ENCODE data around the gene BIN1.
A peak's percentile ranks its signal among the peaks of the same experiment; 100 is the strongest.

BIN1 gene

GRCh38 chr2:127106991-127107621 is at the start of gene BIN1:
BIN1 (minus strand) TSS chr2:127107154; CDS start chr2:127106943, 211 bp downstream.
- peak; percentile 76 for DNase-seq

- DNase-seq = no peak
Measured at GRCh38 chr2:127155947-127156346, 49.0 kb upstream of the BIN1 start.

DNA sequence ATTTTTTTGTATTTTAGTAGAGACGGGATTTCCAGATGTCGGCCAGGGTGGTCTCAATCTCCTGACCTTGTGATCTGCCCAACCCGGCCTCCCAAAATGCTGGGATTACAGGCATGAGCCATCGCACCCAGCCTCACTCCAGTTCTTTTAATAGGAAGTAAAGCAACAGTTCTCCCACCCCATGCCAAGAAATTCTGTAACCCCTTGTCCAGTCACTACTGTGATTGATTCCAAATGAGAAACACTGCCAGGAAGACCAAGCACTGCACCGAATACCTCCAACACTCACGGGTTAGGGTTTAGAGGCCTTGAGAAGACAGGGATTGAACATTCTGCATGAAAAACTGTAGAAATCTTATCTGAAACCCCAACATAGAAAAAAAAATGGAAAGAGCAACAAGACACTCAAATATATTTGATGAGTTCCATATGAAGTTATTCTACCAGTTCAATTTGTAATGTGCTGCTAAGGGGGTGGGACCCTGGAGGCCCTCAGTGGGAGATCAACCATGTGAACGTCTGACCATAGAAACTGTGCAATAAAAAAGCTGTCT is 48.2 kb upstream of the BIN1 start:
- DNase-seq = no peak

- DNase-seq = no peak
Measured at GRCh38 chr2:127154396-127154795, 47.4 kb upstream of the BIN1 start.

GRCh38 chr2:127153691-127154158 is 46.8 kb upstream of the BIN1 start:
- no peak for DNase-seq

- no peak for DNase-seq
Measured at GRCh38 chr2:127150996-127151395, 44.0 kb upstream of the BIN1 start.

GRCh38 chr2:127149384-127149783 is 42.4 kb upstream of the BIN1 start:
- DNase-seq = no peak

DNA sequence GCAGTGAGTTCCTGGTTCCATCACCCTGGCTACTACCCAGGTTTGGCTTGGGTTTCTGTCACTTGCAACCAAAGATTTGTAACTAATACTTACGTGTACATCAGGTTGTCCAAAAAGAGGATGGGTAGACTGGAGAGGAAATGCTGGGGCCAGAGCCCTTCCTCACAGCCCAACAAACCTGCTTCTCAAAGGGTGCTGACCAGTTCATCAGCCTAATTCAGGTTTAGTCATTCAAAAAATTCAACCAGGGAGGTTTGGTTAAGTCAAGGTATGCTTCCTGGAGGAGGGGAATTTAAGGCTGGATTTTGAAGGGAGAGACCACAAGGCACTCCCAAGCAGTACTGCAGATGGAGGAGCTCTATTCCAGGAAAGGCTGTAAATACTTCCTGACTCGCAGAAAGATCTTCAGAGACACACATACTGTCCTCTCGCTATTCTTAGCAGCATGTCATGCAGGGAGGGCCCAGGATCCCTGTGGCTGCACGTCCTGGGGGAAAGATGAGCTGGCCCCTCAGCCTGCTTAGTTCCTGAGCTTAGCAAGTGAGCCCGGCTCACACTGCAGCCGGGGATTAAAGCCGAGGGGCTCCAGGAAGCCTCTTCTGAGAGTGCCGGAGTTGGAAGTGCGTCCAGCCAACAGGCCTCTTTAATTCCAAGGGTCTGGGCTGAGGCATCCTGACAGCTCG is 40.0 kb upstream of the BIN1 start:
- no peak for DNase-seq

- no peak for DNase-seq
Measured at GRCh38 chr2:127146071-127146725, 39.2 kb upstream of the BIN1 start.

GRCh38 chr2:127145280-127145895 is 38.4 kb upstream of the BIN1 start:
- DNase-seq = no peak

- DNase-seq = no peak
Measured at GRCh38 chr2:127143841-127144782, 37.2 kb upstream of the BIN1 start.

DNA sequence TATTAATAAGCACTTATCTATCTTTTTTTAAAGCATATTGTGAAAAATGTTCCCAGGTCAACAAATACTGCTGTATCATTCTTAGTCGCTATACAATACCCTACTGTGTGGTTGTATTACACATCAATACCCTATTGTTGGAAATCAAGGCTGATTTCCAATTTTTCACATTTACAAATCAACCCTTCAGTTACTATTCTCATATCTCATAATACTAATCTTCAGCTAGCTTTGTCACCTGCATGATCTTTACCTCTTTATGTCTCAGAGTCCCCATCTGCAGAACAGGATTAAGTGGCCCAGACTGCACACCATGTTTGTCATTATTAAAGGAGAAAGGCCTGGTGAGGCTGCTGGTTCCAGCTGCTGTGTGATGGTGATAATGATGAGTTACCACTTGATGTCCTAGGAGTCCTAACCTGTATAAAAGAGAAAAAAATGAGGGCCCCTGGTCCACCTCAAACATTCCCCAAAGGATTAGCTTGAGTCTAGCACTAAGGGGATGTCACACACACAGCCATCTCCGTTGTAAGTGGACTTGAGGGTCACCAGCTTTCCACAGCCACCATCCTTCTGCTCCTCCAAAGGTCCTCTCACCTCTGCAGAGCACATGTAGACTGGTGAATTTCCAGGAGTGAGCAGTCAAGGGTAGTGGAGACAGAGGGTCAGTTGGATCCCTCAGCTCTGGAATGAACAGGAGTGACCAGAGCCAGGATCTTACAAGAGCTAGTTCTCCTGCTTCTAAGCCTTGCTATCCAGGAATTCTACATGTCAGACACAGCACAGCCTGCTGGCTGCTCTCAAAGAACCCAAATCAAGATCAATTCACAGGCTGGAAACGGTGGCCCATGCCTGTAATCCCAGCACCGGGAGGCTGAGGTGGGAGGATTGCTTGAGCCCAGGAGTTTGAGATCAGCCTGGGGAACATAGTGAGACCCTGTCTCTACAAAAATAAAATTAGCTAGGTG is 36.0 kb upstream of the BIN1 start:
- DNase-seq = no peak

GRCh38 chr2:127140538-127140937 is 33.6 kb upstream of the BIN1 start:
- no peak for DNase-seq

- DNase-seq = no peak
Measured at GRCh38 chr2:127139766-127140165, 32.8 kb upstream of the BIN1 start.

- DNase-seq = no peak
Measured at GRCh38 chr2:127138281-127138680, 31.3 kb upstream of the BIN1 start.

DNA sequence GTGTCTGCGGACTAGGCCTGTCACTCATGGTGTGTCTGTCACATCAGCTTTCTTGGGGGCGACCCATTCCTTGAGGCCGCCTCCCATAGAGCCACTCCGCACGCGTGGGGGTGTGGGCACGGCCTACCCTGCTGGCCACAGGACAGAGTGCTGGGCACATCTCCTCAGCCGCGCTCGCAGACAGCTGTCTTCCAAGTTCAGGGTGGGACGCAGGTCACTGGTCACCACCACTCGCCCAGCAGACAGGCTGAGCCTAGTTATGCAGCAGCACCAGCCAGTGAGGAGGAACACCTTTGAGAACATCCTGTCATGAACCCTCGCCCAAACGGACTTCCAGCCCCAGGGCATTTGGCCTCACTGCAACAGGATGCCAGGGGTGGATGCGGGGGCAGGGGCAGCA is 30.8 kb upstream of the BIN1 start:
- no peak for DNase-seq

GRCh38 chr2:127137225-127137624 is 30.3 kb upstream of the BIN1 start:
- no peak for DNase-seq

GRCh38 chr2:127134833-127135830 is 28.2 kb upstream of the BIN1 start:
- DNase-seq = peak; percentile 34

GRCh38 chr2:127134235-127134634 is 27.3 kb upstream of the BIN1 start:
- DNase-seq = no peak

- DNase-seq = no peak
Measured at GRCh38 chr2:127133793-127134192, 26.8 kb upstream of the BIN1 start.
